ENCODE data around the gene MOG.

The MOG gene

GRCh38 chr6:29679962-29680361 is 23.1 kb downstream of the MOG start:
- TF ChIP-seq, protein P1, sequence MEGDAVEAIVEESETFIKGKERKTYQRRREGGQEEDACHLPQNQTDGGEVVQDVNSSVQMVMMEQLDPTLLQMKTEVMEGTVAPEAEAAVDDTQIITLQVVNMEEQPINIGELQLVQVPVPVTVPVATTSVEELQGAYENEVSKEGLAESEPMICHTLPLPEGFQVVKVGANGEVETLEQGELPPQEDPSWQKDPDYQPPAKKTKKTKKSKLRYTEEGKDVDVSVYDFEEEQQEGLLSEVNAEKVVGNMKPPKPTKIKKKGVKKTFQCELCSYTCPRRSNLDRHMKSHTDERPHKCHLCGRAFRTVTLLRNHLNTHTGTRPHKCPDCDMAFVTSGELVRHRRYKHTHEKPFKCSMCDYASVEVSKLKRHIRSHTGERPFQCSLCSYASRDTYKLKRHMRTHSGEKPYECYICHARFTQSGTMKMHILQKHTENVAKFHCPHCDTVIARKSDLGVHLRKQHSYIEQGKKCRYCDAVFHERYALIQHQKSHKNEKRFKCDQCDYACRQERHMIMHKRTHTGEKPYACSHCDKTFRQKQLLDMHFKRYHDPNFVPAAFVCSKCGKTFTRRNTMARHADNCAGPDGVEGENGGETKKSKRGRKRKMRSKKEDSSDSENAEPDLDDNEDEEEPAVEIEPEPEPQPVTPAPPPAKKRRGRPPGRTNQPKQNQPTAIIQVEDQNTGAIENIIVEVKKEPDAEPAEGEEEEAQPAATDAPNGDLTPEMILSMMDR (IDR thresholded peaks at IDR 0.05; ENCODE audit: low read depth, low read length): no peak
- no peak for DNase-seq (ENCODE audit: extremely low read depth, low read depth)

DNA sequence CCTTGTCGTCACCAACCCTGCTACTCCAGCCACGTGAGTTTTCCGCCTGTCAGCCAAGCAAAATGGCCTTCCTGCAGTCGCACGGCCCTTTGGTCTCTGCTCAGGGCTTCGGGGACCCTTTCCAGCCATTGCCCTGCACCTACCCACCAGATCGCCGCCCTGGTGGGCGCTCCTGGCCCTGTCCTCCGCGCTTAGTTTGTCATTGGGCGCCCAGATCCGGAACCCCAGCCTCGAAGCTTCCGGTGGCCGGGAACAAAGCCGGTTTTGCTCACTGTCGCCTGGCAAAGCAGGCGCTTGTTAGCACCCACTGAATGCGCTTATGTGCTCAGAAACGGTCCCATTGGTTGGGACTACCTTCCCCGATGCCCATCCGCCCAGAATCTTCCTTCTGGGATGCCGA is 23.5 kb downstream of the MOG start:
- DNase-seq (ENCODE audit: extremely low read depth, low read depth): no peak
- TF ChIP-seq, protein P1 (IDR thresholded peaks at IDR 0.05; ENCODE audit: low read depth, low read length): no peak

DNA sequence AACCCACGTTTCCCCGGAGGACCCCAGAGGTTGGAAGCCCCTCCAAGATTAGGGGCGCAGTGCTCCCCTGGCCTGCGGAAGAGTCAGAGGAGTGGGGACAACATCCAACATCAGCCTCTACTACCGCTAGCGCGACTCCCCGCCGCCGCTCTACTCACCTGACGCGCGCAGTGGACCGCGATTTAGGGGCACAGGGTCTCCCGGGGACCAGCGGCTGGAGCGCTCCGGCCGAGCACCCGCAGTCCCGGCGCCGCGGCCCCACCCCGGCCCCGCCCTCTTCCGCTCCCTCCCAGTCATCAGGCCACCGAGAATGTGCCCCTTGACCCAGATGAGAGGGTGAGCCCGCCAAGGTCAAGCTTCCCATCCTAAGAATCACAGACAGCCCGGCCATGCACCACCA is 24.0 kb downstream of the MOG start, which contains the start of gene ZFP57:
ZFP57 (minus strand) TSS at position 249 of the 400 bp plus-strand sequence. CDS start 4,149 bp downstream, outside the sequence.
- TF ChIP-seq, protein P1 (IDR thresholded peaks at IDR 0.05; ENCODE audit: low read depth, low read length): no peak
- no peak for DNase-seq (ENCODE audit: extremely low read depth, low read depth)

DNA sequence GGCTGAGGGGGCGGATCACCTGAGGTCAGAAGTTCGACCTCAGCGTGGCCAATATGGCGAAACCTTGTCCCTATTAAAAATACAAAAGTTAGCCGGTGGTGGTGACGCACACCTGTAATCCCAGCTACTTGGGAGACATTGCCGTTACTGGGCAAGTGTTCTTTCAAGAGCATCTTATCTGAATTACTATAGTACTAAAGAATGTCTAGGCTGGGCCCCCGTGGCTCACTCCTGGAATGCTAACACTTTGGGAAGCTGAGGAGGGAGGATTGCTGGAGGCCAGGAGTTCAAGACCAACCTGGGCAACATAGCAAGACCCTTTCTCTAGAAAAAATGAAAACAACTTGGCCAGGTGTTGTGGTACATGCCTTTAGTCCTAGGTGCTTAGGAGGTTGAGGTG is 24.9 kb downstream of the MOG start:
- no peak for DNase-seq (ENCODE audit: extremely low read depth, low read depth)
- TF ChIP-seq, protein P1 (IDR thresholded peaks at IDR 0.05; ENCODE audit: low read depth, low read length): no peak

- no peak for DNase-seq (ENCODE audit: extremely low read depth, low read depth)
- TF ChIP-seq, protein P1 (IDR thresholded peaks at IDR 0.05; ENCODE audit: low read depth, low read length): no peak
Measured at GRCh38 chr6:29685718-29686326, 28.9 kb downstream of the MOG start.

- DNase-seq (ENCODE audit: extremely low read depth, low read depth): no peak
Measured at GRCh38 chr6:29694637-29695036, 37.7 kb downstream of the MOG start.

More at GRCh38 chr6:29694637-29695036, 37.7 kb downstream of the MOG start:
- TF ChIP-seq, protein P1 (IDR thresholded peaks at IDR 0.05; ENCODE audit: low read depth, low read length): no peak
